NCI-H2196 (cell line): ENCODE measurements around the gene CCDC192.
"Not testable (repeated sequence)": the region's sequence is repeated elsewhere in the genome, so short reads cannot be mapped to it uniquely, and the experiment has no call there.

Source experiments
- DNase-seq: peaks from one replicate; lab custom pipeline; 2025; ENCODE audit not compliant: unreplicated experiment; lab: John Stamatoyannopoulos, UW

CCDC192 gene

GRCh38 chr5:127839496-127840197 lies 136.5 kb downstream of the CCDC192 start:
- no peak for DNase-seq

- DNase-seq: no peak
Measured at GRCh38 chr5:127840198-127840524, 137.0 kb downstream of the CCDC192 start.

GRCh38 chr5:127840809-127841208 lies 137.6 kb downstream of the CCDC192 start:
- DNase-seq: no peak

GRCh38 chr5:127844581-127845021 lies 141.4 kb downstream of the CCDC192 start:
- peak; percentile 18 for DNase-seq

- DNase-seq: no peak
Measured at GRCh38 chr5:127846884-127847283, 143.7 kb downstream of the CCDC192 start.

- DNase-seq: not testable (repeated sequence)
Measured at GRCh38 chr5:127847641-127848040, 144.4 kb downstream of the CCDC192 start.

GRCh38 chr5:127848098-127848497 lies 144.9 kb downstream of the CCDC192 start:
- DNase-seq: no peak

- no peak for DNase-seq
Measured at GRCh38 chr5:127849408-127849807, 146.2 kb downstream of the CCDC192 start.

GRCh38 chr5:127849891-127850290 lies 146.7 kb downstream of the CCDC192 start:
- no peak for DNase-seq

GRCh38 chr5:127851964-127852363 lies 148.8 kb downstream of the CCDC192 start:
- no peak for DNase-seq

GRCh38 chr5:127854520-127854919 lies 151.3 kb downstream of the CCDC192 start:
- no peak for DNase-seq

GRCh38 chr5:127856292-127856691 lies 153.1 kb downstream of the CCDC192 start:
- no peak for DNase-seq

- DNase-seq: no peak
Measured at GRCh38 chr5:127858116-127858784, 155.1 kb downstream of the CCDC192 start.

- DNase-seq: no peak
Measured at GRCh38 chr5:127860291-127860690, 157.1 kb downstream of the CCDC192 start.

- no peak for DNase-seq
Measured at GRCh38 chr5:127863161-127863560, 160.0 kb downstream of the CCDC192 start.

- DNase-seq: no peak
Measured at GRCh38 chr5:127863610-127864395, 160.6 kb downstream of the CCDC192 start.

- no peak for DNase-seq
Measured at GRCh38 chr5:127864511-127864910, 161.3 kb downstream of the CCDC192 start.

GRCh38 chr5:127865273-127865672 lies 162.1 kb downstream of the CCDC192 start:
- no peak for DNase-seq

- no peak for DNase-seq
Measured at GRCh38 chr5:127867022-127867783, 164.0 kb downstream of the CCDC192 start.

GRCh38 chr5:127870914-127871313 lies 167.7 kb downstream of the CCDC192 start:
- no peak for DNase-seq

GRCh38 chr5:127871503-127872153 lies 168.4 kb downstream of the CCDC192 start:
- no peak for DNase-seq
